Psoas muscle (tissue), 8 donors: Measurements from ENCODE around the gene PAPOLG. TPM values are rescaled to one million over a fixed set of nuclear protein-coding genes. Genes with fewer than 3 reads are reported as not detected.
"Not testable (repeated sequence)": the region's sequence is repeated elsewhere in the genome, so short reads cannot be mapped to it uniquely, and the experiment has no call there.

Experiments used
- ATAC-seq, 4 donors: fragments of 200-7000 bp; cut with Tn5 transposase; one replicate each; pipeline ENCODE4 v1.9.1; 2020; ENCODE audit warnings: moderate library complexity in 3 of 4, mild to moderate bottlenecking in 2 of 4
- DNase-seq, 2 donors: peaks; one replicate each; pipeline ENCODE4 v3.0.0-alpha.2; 2020
- H3K27ac ChIP-seq: fragments of 200-600 bp; one replicate; pipeline ENCODE4 v1.8.0; 2022
- H3K27me3 ChIP-seq, 3 donors: fragments of 200-600 bp in 1 of 3; one replicate each; pipeline versions ENCODE4 v1.6.1 to v1.8.0; 2013 to 2022; ENCODE audit warnings: low read length in 2 of 3, mild to moderate bottlenecking in 2 of 3, moderate library complexity in 1 of 3; ENCODE audit not compliant: insufficient read depth in 3 of 3
- H3K36me3 ChIP-seq, 2 donors: fragments of 200-600 bp in 1 of 2; one replicate each; pipeline versions ENCODE4 v1.6.1 to v1.8.0; 2013 to 2022; ENCODE audit warnings: low read depth in 1 of 2, mild to moderate bottlenecking in 1 of 2, moderate library complexity in 1 of 2; ENCODE audit not compliant: insufficient read depth in 1 of 2
- H3K4me1 ChIP-seq: fragments of 200-600 bp; one replicate; pipeline ENCODE4 v1.8.0; 2022
- H3K4me3 ChIP-seq: fragments of 200-600 bp; one replicate; pipeline ENCODE4 v1.8.0; 2022; ENCODE audit warnings: mild to moderate bottlenecking
- H3K9me3 ChIP-seq: fragments of 200-600 bp; one replicate; pipeline ENCODE4 v1.8.0; 2022
- WGBS, 3 donors: extraction: QIAGEN DNeasy Blood & Tissue Kit; methylation state at CpG; one replicate each; pipeline versions ENCODE4 v1.1.6 to v1.1.7; 2013; 5-methylcytosine and 5-hydroxymethylcytosine counted together
- intact Hi-C, 2 donors: fragments of 100-400 bp; cut with DNase I; formaldehyde crosslinking; loops; one replicate each; pipeline versions ENCODE4 v1.11.0 to v1.14.2; 2022
- polyA plus RNA-seq, 3 donors: library from polyadenylated mRNA; stranded (reverse); fragments of 200-250 nt; gene quantifications; one replicate each; pipeline ENCODE4 v1.2.3, GENCODE V29; 2013
- total RNA-seq, 4 donors: library from RNA; stranded (reverse); fragmentation: NEBNext Ultra II Directional in 2 of 4; extraction: Animal tissue kit (Norgen Biotek cat#: 25700) in 2 of 4; gene quantifications; one replicate each; pipeline versions ENCODE4 v1.2.1 to v1.2.4, GENCODE V29; 2021 to 2023
- TF ChIP-seq, protein P1 (sequence below): fragments of 200-600 bp; IDR thresholded peaks from one replicate; pipeline ENCODE4 v1.8.0; 2022; ENCODE audit warnings: antibody characterized with exemption
- donor health status: healthy with polysubstance abuse.
- donor health status: DM: no; HTN: no; CAD: no; lungs with moderate emphysema.
- donor health status: Bipolar disorder and iron deficiency.
- donor health status: healthy.
- donor health status: DM: yes; HTN: yes; CAD: no.
- donor health status: DM: no; HTN: no; CAD: no.
- donor health status: DM: no; HTN: no; CAD: no.
- donor health status: DM: yes; HTN: yes; CAD: no.

Gene PAPOLG
- total and polyA plus RNA-seq, 7 donors: 3.1 to 9.9 (median 6.1) TPM

GRCh38 chr2:60822987-60823386 lies 66.9 kb downstream of the PAPOLG start:
- TF ChIP-seq, protein P1, sequence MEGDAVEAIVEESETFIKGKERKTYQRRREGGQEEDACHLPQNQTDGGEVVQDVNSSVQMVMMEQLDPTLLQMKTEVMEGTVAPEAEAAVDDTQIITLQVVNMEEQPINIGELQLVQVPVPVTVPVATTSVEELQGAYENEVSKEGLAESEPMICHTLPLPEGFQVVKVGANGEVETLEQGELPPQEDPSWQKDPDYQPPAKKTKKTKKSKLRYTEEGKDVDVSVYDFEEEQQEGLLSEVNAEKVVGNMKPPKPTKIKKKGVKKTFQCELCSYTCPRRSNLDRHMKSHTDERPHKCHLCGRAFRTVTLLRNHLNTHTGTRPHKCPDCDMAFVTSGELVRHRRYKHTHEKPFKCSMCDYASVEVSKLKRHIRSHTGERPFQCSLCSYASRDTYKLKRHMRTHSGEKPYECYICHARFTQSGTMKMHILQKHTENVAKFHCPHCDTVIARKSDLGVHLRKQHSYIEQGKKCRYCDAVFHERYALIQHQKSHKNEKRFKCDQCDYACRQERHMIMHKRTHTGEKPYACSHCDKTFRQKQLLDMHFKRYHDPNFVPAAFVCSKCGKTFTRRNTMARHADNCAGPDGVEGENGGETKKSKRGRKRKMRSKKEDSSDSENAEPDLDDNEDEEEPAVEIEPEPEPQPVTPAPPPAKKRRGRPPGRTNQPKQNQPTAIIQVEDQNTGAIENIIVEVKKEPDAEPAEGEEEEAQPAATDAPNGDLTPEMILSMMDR: no peak
- 83 to 92% (median 87%) methylated on average over 4 of the region's 4 CpGs for WGBS, 3 donors
- Histone ChIP-seq H3K27me3 (no peaks in the 10 kb centered on the region), H3K4me1 (no peaks in the 10 kb centered on the region), H3K27ac (no peak overlapping the region), H3K36me3 (no peaks in the 10 kb centered on the region), H3K9me3 (no peaks in the 10 kb centered on the region), H3K4me3 (no peak overlapping the region)
- no peak for ATAC-seq
- DNase-seq: no peak
- intact Hi-C loops: no loop called here

DNA sequence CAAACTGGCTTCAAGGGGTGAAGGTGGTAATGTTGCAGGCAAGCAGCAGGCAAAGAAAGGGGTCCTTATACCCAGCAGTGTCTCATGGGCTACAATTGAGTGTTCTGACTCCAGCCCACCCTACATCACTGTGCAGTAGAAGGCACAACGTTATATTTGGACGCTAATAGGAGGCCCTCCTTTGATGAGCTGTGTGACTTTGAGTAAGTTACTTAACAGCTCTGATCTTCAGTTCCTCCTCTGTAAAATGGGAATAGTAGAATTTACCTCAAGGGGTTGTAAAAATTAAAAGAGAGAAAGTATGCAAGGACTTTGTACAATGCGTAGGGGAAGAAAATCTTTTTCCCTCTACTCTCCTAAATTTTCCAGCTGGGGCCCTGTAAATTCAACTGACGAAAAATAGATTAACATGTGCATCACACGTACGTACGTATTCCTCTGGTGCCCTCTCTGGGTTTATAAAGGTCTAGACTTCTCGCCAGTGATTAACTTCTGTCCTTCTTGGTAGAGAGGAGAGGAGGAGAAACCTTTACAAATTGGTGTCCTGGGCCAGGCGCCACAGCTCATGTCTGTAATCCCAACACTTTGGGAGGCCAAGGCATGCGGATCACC lies 67.7 kb downstream of the PAPOLG start:
- Histone ChIP-seq H3K27ac (no peak overlapping the region), H3K4me3 (no peak overlapping the region), H3K27me3 (no peaks in the 10 kb centered on the region), H3K4me1 (no peaks in the 10 kb centered on the region), H3K9me3 (no peaks in the 10 kb centered on the region), H3K36me3 (no peaks in the 10 kb centered on the region)
- ATAC-seq: no peak
- DNase-seq: no peak
- TF ChIP-seq, protein P1: no peak
- intact Hi-C loops: no loop called here
- 83 to 88% (median 83%) methylated on average over 10 of the region's 10 CpGs for WGBS, 3 donors

DNA sequence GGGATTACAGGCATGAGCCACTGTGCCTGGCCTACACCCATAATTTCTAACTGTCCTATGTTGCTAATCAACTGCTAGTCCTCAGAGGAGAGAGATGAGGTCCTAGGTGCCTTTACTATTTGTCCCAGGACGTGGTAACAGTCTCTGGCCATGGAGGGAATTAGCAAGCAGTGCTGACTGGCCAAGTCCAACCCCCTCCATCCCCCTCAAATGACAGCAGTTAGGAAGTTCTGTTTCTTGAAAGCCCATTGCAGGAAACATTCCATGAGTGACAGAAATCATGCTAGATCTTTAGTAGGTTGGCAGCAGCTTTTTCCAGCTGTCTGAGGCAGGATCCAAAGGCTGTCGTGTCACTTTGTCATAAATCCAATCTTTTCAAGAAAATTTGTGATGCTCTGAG lies 69.6 kb downstream of the PAPOLG start:
- Histone ChIP-seq H3K4me1 (no peaks in the 10 kb centered on the region), H3K4me3 (no peak overlapping the region), H3K36me3 (no peaks in the 10 kb centered on the region), H3K9me3 (no peaks in the 10 kb centered on the region), H3K27me3 (no peaks in the 10 kb centered on the region), H3K27ac (no peak overlapping the region)
- intact Hi-C loops: no loop called here
- TF ChIP-seq, protein P1: no peak
- WGBS, 3 donors: 34 to 44% (median 40%) methylated on average over 2 of the region's 2 CpGs
- ATAC-seq: no peak
- DNase-seq: no peak

GRCh38 chr2:60826111-60826510 lies 70.0 kb downstream of the PAPOLG start:
- H3K27me3 ChIP-seq: no peaks in the 10 kb centered on the region
- 64 to 70% (median 70%) methylated on average over 2 of the region's 2 CpGs for WGBS, 3 donors
- DNase-seq (no peak), ATAC-seq (no peak)
- TF ChIP-seq, protein P1: no peak
- H3K4me1 ChIP-seq: no peaks in the 10 kb centered on the region
- H3K4me3 ChIP-seq: no peak overlapping the region
- no peak overlapping the region for H3K27ac ChIP-seq
- H3K36me3 ChIP-seq: no peaks in the 10 kb centered on the region
- intact Hi-C loops: no loop called here
- H3K9me3 ChIP-seq: no peaks in the 10 kb centered on the region

GRCh38 chr2:60826860-60827259 lies 70.8 kb downstream of the PAPOLG start:
- H3K27ac ChIP-seq, H3K9me3 ChIP-seq, intact Hi-C loops, H3K27me3 ChIP-seq, DNase-seq, H3K4me3 ChIP-seq, H3K36me3 ChIP-seq, H3K4me1 ChIP-seq, ATAC-seq: not testable (repeated sequence)
- 85 to 97% (median 90%) methylated on average over 3 of the region's 3 CpGs for WGBS, 3 donors
